GM18517 (cell line): Measurements from ENCODE around the gene OSBPL2.

Experiments used
- ATAC-seq: cut with Tn5 transposase; IDR thresholded peaks from one replicate; pipeline ENCODE4 v1.9.1; 2021; ENCODE audit warnings: mild to moderate bottlenecking, moderate library complexity; ENCODE audit not compliant: unreplicated experiment

OSBPL2 gene

GRCh38 chr20:62219992-62220665 is 18.2 kb upstream of the OSBPL2 start, which contains the start of gene HRH3:
Gene HRH3, minus strand, starts transcription at chr20:62220278. Its CDS starts 308 bp downstream, at chr20:62219970.
- ATAC-seq: no peak

- ATAC-seq: no peak
These were observed 17.4 kb upstream of the OSBPL2 start for GRCh38 chr20:62220666-62221568.

- no peak for ATAC-seq
These were observed 16.0 kb upstream of the OSBPL2 start for GRCh38 chr20:62222266-62222850.

GRCh38 chr20:62222972-62223371 is 15.3 kb upstream of the OSBPL2 start:
- ATAC-seq: no peak

GRCh38 chr20:62223571-62223970 is 14.8 kb upstream of the OSBPL2 start:
- no peak for ATAC-seq

- ATAC-seq: no peak
These were observed 14.0 kb upstream of the OSBPL2 start for GRCh38 chr20:62224113-62224855.

- no peak for ATAC-seq
These were observed 13.3 kb upstream of the OSBPL2 start for GRCh38 chr20:62225026-62225425.

- no peak for ATAC-seq
These were observed 12.3 kb upstream of the OSBPL2 start for GRCh38 chr20:62225820-62226635.

GRCh38 chr20:62226707-62227590 is 11.4 kb upstream of the OSBPL2 start:
- no peak for ATAC-seq

- ATAC-seq: no peak
These were observed 10.7 kb upstream of the OSBPL2 start for GRCh38 chr20:62227591-62227976.

GRCh38 chr20:62227977-62228958 is 10.1 kb upstream of the OSBPL2 start:
- no peak for ATAC-seq

GRCh38 chr20:62228982-62229545 is 9.3 kb upstream of the OSBPL2 start:
- no peak for ATAC-seq

GRCh38 chr20:62229667-62230066 is 8.7 kb upstream of the OSBPL2 start:
- ATAC-seq: no peak

- ATAC-seq: no peak
These were observed 8.0 kb upstream of the OSBPL2 start for GRCh38 chr20:62230276-62230675.

- no peak for ATAC-seq
These were observed 7.6 kb upstream of the OSBPL2 start for GRCh38 chr20:62230696-62231095.

- no peak for ATAC-seq
These were observed 7.0 kb upstream of the OSBPL2 start for GRCh38 chr20:62231292-62231691.

GRCh38 chr20:62232194-62232593 is 6.1 kb upstream of the OSBPL2 start:
- no peak for ATAC-seq
